Progenitor cell of endocrine pancreas (in vitro differentiated cells): Measurements from ENCODE around the gene HCN3. TPM values are rescaled to one million over a fixed set of nuclear protein-coding genes. Genes with fewer than 3 reads are reported as not detected.
A peak's percentile ranks its signal among the peaks of the same experiment; 100 is the strongest.
"Not testable (repeated sequence)": the region's sequence is repeated elsewhere in the genome, so short reads cannot be mapped to it uniquely, and the experiment has no call there.

Experiments used
- DNase-seq: peaks from one replicate; pipeline ENCODE4 v3.0.0; 2021; ENCODE audit warnings: low spot score; ENCODE audit not compliant: unreplicated experiment
- H3K27ac Mint-ChIP-seq: 2 replicates; pipeline ENCODE4 v1.8.0; 2021; ENCODE audit warnings: mild to moderate bottlenecking, moderate library complexity, mixed read lengths
- H3K27me3 Mint-ChIP-seq: 2 replicates; pipeline ENCODE4 v1.8.0; 2021; ENCODE audit warnings: mixed read lengths
- H3K36me3 Mint-ChIP-seq: 2 replicates; pipeline ENCODE4 v1.8.0; 2022; ENCODE audit warnings: mixed read lengths; ENCODE audit not compliant: insufficient read depth
- H3K4me1 Mint-ChIP-seq: 2 replicates; pipeline ENCODE4 v1.8.0; 2021; ENCODE audit warnings: low read depth, mixed read lengths
- H3K4me3 Mint-ChIP-seq: 2 replicates; pipeline ENCODE4 v1.8.0; 2021; ENCODE audit warnings: low read depth, mild to moderate bottlenecking, moderate library complexity, mixed read lengths
- H3K9me3 Mint-ChIP-seq: 2 replicates; pipeline ENCODE4 v1.8.0; 2021; ENCODE audit warnings: low read depth, mixed read lengths
- CTCF ChIP-seq: fragments of 200-600 bp; sonication (generic); IDR thresholded peaks from one replicate; pipeline ENCODE4 v1.5.0; 2021; ENCODE audit warnings: antibody characterized with exemption, mild to moderate bottlenecking; ENCODE audit not compliant: unreplicated experiment
- total RNA-seq: library from RNA; stranded (reverse); gene quantifications from 2 replicates; pipeline ENCODE4 v1.2.1, GENCODE V29; 2021

HCN3 gene
- total RNA-seq, 1 donor from 2014 or later, result 15.6 TPM

GRCh38 chr1:155327981-155328380, 50.7 kb downstream of the HCN3 start:
- peaks cover 11% of the 10 kb centered on the region for H3K36me3 Mint-ChIP-seq
- TF ChIP-seq CTCF, result no peak
- H3K27ac Mint-ChIP-seq, result no peak overlapping the region
- no peak overlapping the region for H3K4me3 Mint-ChIP-seq
- H3K4me1 Mint-ChIP-seq, result peaks cover 8% of the 10 kb centered on the region
- no peak for DNase-seq
- H3K9me3 Mint-ChIP-seq, result no peaks in the 10 kb centered on the region
- no peaks in the 10 kb centered on the region for H3K27me3 Mint-ChIP-seq

GRCh38 chr1:155328856-155329255, 51.6 kb downstream of the HCN3 start:
- not testable (repeated sequence) for H3K4me1 Mint-ChIP-seq, H3K4me3 Mint-ChIP-seq, DNase-seq, H3K27me3 Mint-ChIP-seq, H3K9me3 Mint-ChIP-seq
- peaks cover 15% of the 10 kb centered on the region for H3K36me3 Mint-ChIP-seq
- peak overlapping the region; percentile 71 for H3K27ac Mint-ChIP-seq

GRCh38 chr1:155329980-155330598, 52.8 kb downstream of the HCN3 start:
- no peak for TF ChIP-seq CTCF
- Mint-ChIP-seq H3K27me3 (no peaks in the 10 kb centered on the region), H3K4me1 (peaks cover 8% of the 10 kb centered on the region), H3K9me3 (no peaks in the 10 kb centered on the region), H3K4me3 (no peak overlapping the region), H3K27ac (peak overlapping the region; percentile 59), H3K36me3 (peaks cover 19% of the 10 kb centered on the region)
- DNase-seq, result no peak

GRCh38 chr1:155334962-155335361, 57.7 kb downstream of the HCN3 start:
- peaks cover 35% of the 10 kb centered on the region for H3K36me3 Mint-ChIP-seq
- no peaks in the 10 kb centered on the region for H3K4me1 Mint-ChIP-seq
- no peak overlapping the region for H3K27ac Mint-ChIP-seq
- no peak for TF ChIP-seq CTCF
- no peak overlapping the region for H3K4me3 Mint-ChIP-seq
- no peak for DNase-seq
- H3K9me3 Mint-ChIP-seq, result no peaks in the 10 kb centered on the region
- H3K27me3 Mint-ChIP-seq, result no peaks in the 10 kb centered on the region

Other genes with a start within 250 kb of the HCN3 start
- gene DCST2, start 243.7 kb upstream of the HCN3 start, total RNA-seq, result 2.2 TPM in 2 replicates
- not detected in 2 replicates for gene DCST1, start 243.6 kb upstream of the HCN3 start, total RNA-seq
- gene ADAM15, start 226.1 kb upstream of the HCN3 start, total RNA-seq, result 20.9 and 22.1 TPM in 2 replicates
- gene EFNA4, start 213.7 kb upstream of the HCN3 start, total RNA-seq, result 45.5 and 46.8 TPM in 2 replicates
- gene EFNA3, start 198.6 kb upstream of the HCN3 start, total RNA-seq, result 9.0 and 10.5 TPM in 2 replicates
- 22.1 and 22.2 TPM in 2 replicates for gene EFNA1, start 149.6 kb upstream of the HCN3 start, total RNA-seq
- 33.3 and 35.5 TPM in 2 replicates for gene SLC50A1, start 141.6 kb upstream of the HCN3 start, total RNA-seq
- gene DPM3, start 136.9 kb upstream of the HCN3 start, total RNA-seq, result 45.6 and 49.3 TPM in 2 replicates
- 146 and 149 TPM in 2 replicates for gene KRTCAP2, start 104.2 kb upstream of the HCN3 start, total RNA-seq
- gene TRIM46, start 103.6 kb upstream of the HCN3 start, total RNA-seq, result 21.1 and 25.7 TPM in 2 replicates
- gene THBS3, start 69.6 kb upstream of the HCN3 start, total RNA-seq, result 46.0 and 52.2 TPM in 2 replicates
- gene MTX1, start 68.8 kb upstream of the HCN3 start, total RNA-seq, result 38.1 and 38.7 TPM in 2 replicates
- 58.4 and 59.0 TPM in 2 replicates for gene ENTREP3, start 22.0 kb upstream of the HCN3 start, total RNA-seq
- gene SCAMP3, start 15.1 kb upstream of the HCN3 start, total RNA-seq, result 53.1 and 57.1 TPM in 2 replicates
- gene CLK2, start 4.0 kb upstream of the HCN3 start, total RNA-seq, result 102 and 106 TPM in 2 replicates
- 0.16 and 0.57 TPM in 2 replicates for gene PKLR, start 24.0 kb downstream of the HCN3 start, total RNA-seq
- 232 and 261 TPM in 2 replicates for gene FDPS, start 31.4 kb downstream of the HCN3 start, total RNA-seq
- gene RUSC1, start 43.4 kb downstream of the HCN3 start, total RNA-seq, result 37.3 and 37.4 TPM in 2 replicates